Adipocyte (in vitro differentiated cells): ENCODE measurements around the gene COQ8B.

Experiments used
- DNase-seq: peaks from one replicate; pipeline ENCODE4 v3.0.0-alpha.2; 2015; ENCODE audit warnings: low read depth
- H3K27me3 ChIP-seq: replicated peaks from 2 replicates; pipeline ENCODE4 v1.7.0; 2013; ENCODE audit warnings: mild to moderate bottlenecking, low read length, moderate library complexity; ENCODE audit not compliant: control insufficient read depth, insufficient read depth
- H3K36me3 ChIP-seq: 2 replicates; pipeline ENCODE4 v1.7.0; 2013; ENCODE audit warnings: low read length, mild to moderate bottlenecking, moderate library complexity; ENCODE audit not compliant: control insufficient read depth, insufficient read depth, severe bottlenecking
- H3K4me1 ChIP-seq: 2 replicates; pipeline ENCODE4 v1.7.0; 2013; ENCODE audit warnings: mild to moderate bottlenecking, low read length, moderate library complexity; ENCODE audit not compliant: control insufficient read depth, insufficient read depth
- H3K4me3 ChIP-seq: 2 replicates; pipeline ENCODE4 v1.7.0; 2013; ENCODE audit warnings: mild to moderate bottlenecking, low read length, moderate library complexity
- H3K9ac ChIP-seq: 2 replicates; pipeline ENCODE4 v1.7.0; 2013; ENCODE audit warnings: mild to moderate bottlenecking, low read length, moderate library complexity
- H3K9me3 ChIP-seq: 2 replicates; pipeline ENCODE4 v1.7.0; 2013; ENCODE audit warnings: mild to moderate bottlenecking, low read length, moderate library complexity; ENCODE audit not compliant: control insufficient read depth

Gene COQ8B

GRCh38 chr19:40752257-40752781 lies 35.6 kb upstream of the COQ8B start:
- H3K9me3 ChIP-seq, result no peaks in the 10 kb centered on the region
- peak overlapping the region; percentile 98 for H3K9ac ChIP-seq
- peaks cover 38% of the 10 kb centered on the region for H3K4me1 ChIP-seq
- peaks cover 14% of the 10 kb centered on the region for H3K36me3 ChIP-seq
- no peaks in the 10 kb centered on the region for H3K27me3 ChIP-seq
- H3K4me3 ChIP-seq, result peak overlapping the region; percentile 95
- no peak for DNase-seq

- H3K4me1 ChIP-seq, result peaks cover 33% of the 10 kb centered on the region
- H3K9ac ChIP-seq, result peak within 1 kb of the TSS; percentile 98
Measured at GRCh38 chr19:40750874-40751537, 34.3 kb upstream of the COQ8B start, which contains the start of gene SNRPA. Gene SNRPA, plus strand, starts transcription at chr19:40751203. Its CDS starts 206 bp downstream, at chr19:40751409.

GRCh38 chr19:40750058-40750873 lies 33.6 kb upstream of the COQ8B start, which contains the start of gene ACTMAP:
Gene ACTMAP, minus strand, starts transcription at chr19:40750477. Its CDS starts 674 bp downstream, at chr19:40749803.
- Histone ChIP-seq H3K9me3 (no peaks in the 10 kb centered on the region), H3K27me3 (no peaks in the 10 kb centered on the region), H3K4me1 (peaks cover 37% of the 10 kb centered on the region), H3K9ac (peak within 1 kb of the TSS; percentile 98), H3K4me3 (peak within 1 kb of the TSS; percentile 95), H3K36me3 (no peaks in the 10 kb centered on the region)
- peak; percentile 100 for DNase-seq

More at GRCh38 chr19:40750874-40751537, 34.3 kb upstream of the COQ8B start, which contains the start of gene SNRPA:
- Histone ChIP-seq H3K9me3 (no peaks in the 10 kb centered on the region), H3K36me3 (peaks cover 3% of the 10 kb centered on the region), H3K27me3 (no peaks in the 10 kb centered on the region), H3K4me3 (peak within 1 kb of the TSS; percentile 95)
- DNase-seq, result peak; percentile 99

GRCh38 chr19:40747536-40747935 lies 30.9 kb upstream of the COQ8B start:
- Histone ChIP-seq H3K9ac (no peak overlapping the region), H3K27me3 (no peaks in the 10 kb centered on the region), H3K36me3 (no peaks in the 10 kb centered on the region), H3K9me3 (no peaks in the 10 kb centered on the region), H3K4me3 (no peak overlapping the region), H3K4me1 (peaks cover 34% of the 10 kb centered on the region)
- DNase-seq, result no peak

- Histone ChIP-seq H3K9ac (peak overlapping the region; percentile 67), H3K4me3 (no peak overlapping the region), H3K27me3 (no peaks in the 10 kb centered on the region), H3K9me3 (no peaks in the 10 kb centered on the region), H3K4me1 (peaks cover 40% of the 10 kb centered on the region), H3K36me3 (no peaks in the 10 kb centered on the region)
- peak; percentile 77 for DNase-seq
Measured at GRCh38 chr19:40745402-40745780, 28.7 kb upstream of the COQ8B start.

- Histone ChIP-seq H3K4me3 (no peak overlapping the region), H3K36me3 (peaks cover 5% of the 10 kb centered on the region), H3K9ac (peak overlapping the region; percentile 67), H3K4me1 (peaks cover 43% of the 10 kb centered on the region), H3K9me3 (no peaks in the 10 kb centered on the region), H3K27me3 (no peaks in the 10 kb centered on the region)
- peak; percentile 25 for DNase-seq
Measured at GRCh38 chr19:40744554-40745401, 28.1 kb upstream of the COQ8B start.

- no peak overlapping the region for H3K4me3 ChIP-seq
- no peak for DNase-seq
- peaks cover 44% of the 10 kb centered on the region for H3K4me1 ChIP-seq
- peaks cover 14% of the 10 kb centered on the region for H3K36me3 ChIP-seq
- H3K9ac ChIP-seq, result no peak overlapping the region
- H3K9me3 ChIP-seq, result no peaks in the 10 kb centered on the region
- H3K27me3 ChIP-seq, result no peaks in the 10 kb centered on the region
Measured at GRCh38 chr19:40743926-40744325, 27.2 kb upstream of the COQ8B start.

GRCh38 chr19:40742886-40743285 lies 26.2 kb upstream of the COQ8B start:
- Histone ChIP-seq H3K36me3 (peaks cover 21% of the 10 kb centered on the region), H3K27me3 (no peaks in the 10 kb centered on the region), H3K4me3 (no peak overlapping the region), H3K9ac (no peak overlapping the region), H3K9me3 (no peaks in the 10 kb centered on the region), H3K4me1 (peaks cover 38% of the 10 kb centered on the region)
- DNase-seq, result no peak

- Histone ChIP-seq H3K27me3 (no peaks in the 10 kb centered on the region), H3K9ac (no peak overlapping the region), H3K36me3 (peaks cover 24% of the 10 kb centered on the region), H3K4me3 (no peak overlapping the region), H3K9me3 (no peaks in the 10 kb centered on the region), H3K4me1 (peaks cover 38% of the 10 kb centered on the region)
- DNase-seq, result no peak
Measured at GRCh38 chr19:40742477-40742876, 25.8 kb upstream of the COQ8B start.

- Histone ChIP-seq H3K9ac (peak overlapping the region; percentile 25), H3K9me3 (no peaks in the 10 kb centered on the region), H3K36me3 (peaks cover 32% of the 10 kb centered on the region), H3K4me1 (peaks cover 38% of the 10 kb centered on the region), H3K4me3 (no peak overlapping the region), H3K27me3 (no peaks in the 10 kb centered on the region)
- DNase-seq, result no peak
Measured at GRCh38 chr19:40741527-40742390, 25.1 kb upstream of the COQ8B start.
